MM.1S (cell line): ENCODE measurements around the gene CNTROB.

Source experiments
- DNase-seq: peaks from one replicate; pipeline ENCODE4 v3.0.0-alpha.2; 2015
- H2AFZ ChIP-seq: fragments of 300-600 bp; sonication (generic); 2 replicates; pipeline ENCODE4 v1.6.0; 2016; ENCODE audit warnings: antibody characterized with exemption, low read length
- H3F3A ChIP-seq: fragments of 300-600 bp; sonication (generic); 2 replicates; pipeline ENCODE4 v1.6.1; 2016; ENCODE audit warnings: mild to moderate bottlenecking, antibody characterized with exemption, low read length, moderate library complexity, mixed read lengths; ENCODE audit not compliant: insufficient read depth
- H3K27ac ChIP-seq: fragments of 300-600 bp; sonication (generic); 2 replicates; pipeline ENCODE4 v1.5.1; 2016; ENCODE audit warnings: mild to moderate bottlenecking, low read length
- H3K27me3 ChIP-seq: fragments of 300-600 bp; sonication (generic); replicated peaks from 2 replicates; pipeline ENCODE4 v1.6.0; 2016; ENCODE audit warnings: low read length; ENCODE audit not compliant: insufficient read depth
- H3K36me3 ChIP-seq: fragments of 300-600 bp; sonication (generic); replicated peaks from 2 replicates; pipeline ENCODE4 v1.6.1; 2016; ENCODE audit warnings: mild to moderate bottlenecking, low read length, mixed read lengths; ENCODE audit not compliant: insufficient read depth
- H3K4me1 ChIP-seq: fragments of 300-600 bp; sonication (generic); 2 replicates; pipeline ENCODE4 v1.6.1; 2016; ENCODE audit warnings: low read length, mixed read lengths
- H3K4me2 ChIP-seq: fragments of 300-600 bp; sonication (generic); 2 replicates; pipeline ENCODE4 v1.6.0; 2016; ENCODE audit warnings: low read depth, low read length
- H3K4me3 ChIP-seq: fragments of 300-600 bp; sonication (generic); 2 replicates; pipeline ENCODE4 v1.5.1; 2016; ENCODE audit warnings: low read length, mixed read lengths
- H3K79me2 ChIP-seq: fragments of 300-600 bp; sonication (generic); 2 replicates; pipeline ENCODE4 v1.6.1; 2016; ENCODE audit warnings: mixed run types, low read length, mixed read lengths
- H3K9ac ChIP-seq: fragments of 300-600 bp; sonication (generic); 2 replicates; pipeline ENCODE4 v1.6.1; 2016; ENCODE audit warnings: low read length, mixed read lengths
- H3K9me2 ChIP-seq: fragments of 300-600 bp; sonication (generic); replicated peaks from 2 replicates; pipeline ENCODE4 v1.6.1; 2016; ENCODE audit warnings: mild to moderate bottlenecking, low read length, mixed read lengths; ENCODE audit not compliant: insufficient read depth
- H3K9me3 ChIP-seq: fragments of 300-600 bp; sonication (generic); replicated peaks from 2 replicates; pipeline ENCODE4 v1.6.1; 2016; ENCODE audit warnings: mild to moderate bottlenecking, low read length, mixed read lengths; ENCODE audit not compliant: insufficient read depth
- H4K20me1 ChIP-seq: fragments of 300-600 bp; sonication (generic); 2 replicates; pipeline ENCODE4 v1.6.1; 2016; ENCODE audit warnings: mild to moderate bottlenecking, low read length, moderate library complexity, mixed read lengths; ENCODE audit not compliant: insufficient read depth
- EZH2 ChIP-seq: fragments of 300-600 bp; sonication (generic); optimal IDR thresholded peaks from 2 replicates; pipeline ENCODE3; 2017; ENCODE audit warnings: low read depth, mild to moderate bottlenecking, antibody characterized with exemption, low read length, mixed read lengths
- EZH2phosphoT487 ChIP-seq: fragments of 300-600 bp; sonication (generic); IDR thresholded peaks from 2 replicates; pipeline ENCODE4 v1.6.1; 2018; ENCODE audit warnings: antibody characterized with exemption, low read length
- TF ChIP-seq, protein P1 (sequence below): fragments of 300-600 bp; sonication (generic); IDR thresholded peaks from 2 replicates; pipeline ENCODE4 v1.5.1; 2016; ENCODE audit warnings: antibody characterized with exemption, low read length, mixed read lengths

CNTROB gene

GRCh38 chr17:7927596-7927995, 4.4 kb upstream of the CNTROB start:
- H3K4me2 ChIP-seq, result no peak overlapping the region
- no peak overlapping the region for H3K4me3 ChIP-seq
- H3F3A ChIP-seq, result no peaks in the 10 kb centered on the region
- H3K36me3 ChIP-seq, result no peaks in the 10 kb centered on the region
- DNase-seq, result no peak
- TF ChIP-seq, protein P1, sequence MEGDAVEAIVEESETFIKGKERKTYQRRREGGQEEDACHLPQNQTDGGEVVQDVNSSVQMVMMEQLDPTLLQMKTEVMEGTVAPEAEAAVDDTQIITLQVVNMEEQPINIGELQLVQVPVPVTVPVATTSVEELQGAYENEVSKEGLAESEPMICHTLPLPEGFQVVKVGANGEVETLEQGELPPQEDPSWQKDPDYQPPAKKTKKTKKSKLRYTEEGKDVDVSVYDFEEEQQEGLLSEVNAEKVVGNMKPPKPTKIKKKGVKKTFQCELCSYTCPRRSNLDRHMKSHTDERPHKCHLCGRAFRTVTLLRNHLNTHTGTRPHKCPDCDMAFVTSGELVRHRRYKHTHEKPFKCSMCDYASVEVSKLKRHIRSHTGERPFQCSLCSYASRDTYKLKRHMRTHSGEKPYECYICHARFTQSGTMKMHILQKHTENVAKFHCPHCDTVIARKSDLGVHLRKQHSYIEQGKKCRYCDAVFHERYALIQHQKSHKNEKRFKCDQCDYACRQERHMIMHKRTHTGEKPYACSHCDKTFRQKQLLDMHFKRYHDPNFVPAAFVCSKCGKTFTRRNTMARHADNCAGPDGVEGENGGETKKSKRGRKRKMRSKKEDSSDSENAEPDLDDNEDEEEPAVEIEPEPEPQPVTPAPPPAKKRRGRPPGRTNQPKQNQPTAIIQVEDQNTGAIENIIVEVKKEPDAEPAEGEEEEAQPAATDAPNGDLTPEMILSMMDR, result no peak
- no peak for TF ChIP-seq EZH2phosphoT487
- TF ChIP-seq EZH2, result no peak
- H3K27me3 ChIP-seq, result no peaks in the 10 kb centered on the region
- H3K9ac ChIP-seq, result no peak overlapping the region
- H3K27ac ChIP-seq, result no peak overlapping the region
- H3K79me2 ChIP-seq, result peaks cover 18% of the 10 kb centered on the region
- H3K4me1 ChIP-seq, result peaks cover 7% of the 10 kb centered on the region
- H2AFZ ChIP-seq, result no peak overlapping the region
- no peaks in the 10 kb centered on the region for H3K9me3 ChIP-seq
- H4K20me1 ChIP-seq, result no peaks in the 10 kb centered on the region
- no peaks in the 10 kb centered on the region for H3K9me2 ChIP-seq

DNA sequence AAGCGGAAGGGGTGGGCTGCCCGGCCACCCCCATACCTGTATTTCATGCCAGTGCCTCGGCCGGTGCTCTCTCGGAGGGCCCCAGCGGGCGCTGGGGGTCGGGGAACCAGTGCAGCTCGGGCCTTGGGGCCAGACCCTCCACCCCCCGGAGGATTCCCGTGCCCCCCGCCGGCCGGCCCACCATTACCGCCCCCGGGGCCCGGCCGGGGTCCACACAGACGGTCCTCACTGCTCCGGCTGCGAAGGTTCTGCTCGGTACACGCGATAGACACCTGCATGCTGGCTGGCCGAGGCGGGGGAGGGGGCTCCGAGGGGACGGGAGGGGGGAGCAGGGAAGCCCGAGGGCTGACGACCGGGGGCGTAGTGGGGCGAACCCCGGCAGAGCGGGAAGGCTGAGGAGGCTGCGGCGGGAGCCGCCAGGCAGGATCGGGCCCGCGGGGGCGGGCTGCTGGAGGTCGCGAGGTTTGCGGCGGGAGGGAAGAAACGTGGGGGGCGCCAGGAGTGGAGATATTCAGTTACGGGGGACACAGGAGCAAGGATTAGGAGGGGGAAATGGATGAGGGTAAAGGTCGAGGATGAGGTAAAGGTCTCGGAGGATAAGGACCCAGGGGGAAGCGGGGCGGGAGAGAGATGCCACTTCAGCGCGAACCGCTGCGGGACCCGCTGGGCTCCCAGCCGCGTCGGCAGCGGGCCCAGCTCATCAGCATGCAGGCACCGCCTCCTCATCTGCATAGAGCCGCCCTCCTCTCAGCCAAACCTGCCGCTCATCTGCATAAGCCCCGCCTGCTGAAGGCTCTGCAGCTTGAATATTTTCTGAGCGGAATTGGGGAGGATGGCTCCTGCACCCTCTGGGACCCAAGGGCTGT, 2.6 kb upstream of the CNTROB start, which contains the start of gene KCNAB3:
TSS of gene KCNAB3 (minus strand) at position 699 of the 866 bp plus-strand sequence. CDS start at position 278, 421 bp downstream.
- Histone ChIP-seq H3K4me1 (peaks cover 11% of the 10 kb centered on the region), H3F3A (no peaks in the 10 kb centered on the region), H3K9me3 (no peaks in the 10 kb centered on the region), H3K9me2 (no peaks in the 10 kb centered on the region), H4K20me1 (no peaks in the 10 kb centered on the region), H2AFZ (no peak within 1 kb of the TSS), H3K27ac (no peak within 1 kb of the TSS), H3K27me3 (no peaks in the 10 kb centered on the region), H3K4me2 (no peak within 1 kb of the TSS; the same call in 1 of the 2 replicates), H3K4me3 (no peak within 1 kb of the TSS), H3K9ac (no peak within 1 kb of the TSS), H3K79me2 (peaks cover 23% of the 10 kb centered on the region), H3K36me3 (no peaks in the 10 kb centered on the region)
- TF ChIP-seq EZH2phosphoT487, result no peak
- TF ChIP-seq, protein P1, result no peak
- TF ChIP-seq EZH2, result no peak
- no peak for DNase-seq

GRCh38 chr17:7930841-7931631, 970 bp upstream of the CNTROB start:
- H2AFZ ChIP-seq, result peak overlapping the region; percentile 66
- H3K9ac ChIP-seq, result peak overlapping the region; percentile 83
- DNase-seq, result no peak
- H3K79me2 ChIP-seq, result peaks cover 23% of the 10 kb centered on the region
- no peaks in the 10 kb centered on the region for H3K9me3 ChIP-seq
- H3K36me3 ChIP-seq, result no peaks in the 10 kb centered on the region
- no peaks in the 10 kb centered on the region for H3K9me2 ChIP-seq
- H3K4me3 ChIP-seq, result peak overlapping the region; percentile 93
- no peaks in the 10 kb centered on the region for H3F3A ChIP-seq
- H4K20me1 ChIP-seq, result no peaks in the 10 kb centered on the region
- peaks cover 11% of the 10 kb centered on the region for H3K4me1 ChIP-seq
- no peak overlapping the region for H3K27ac ChIP-seq
- peak overlapping the region; percentile 74 for H3K4me2 ChIP-seq
- TF ChIP-seq EZH2phosphoT487, result no peak
- TF ChIP-seq, protein P1, result no peak
- no peak for TF ChIP-seq EZH2
- no peaks in the 10 kb centered on the region for H3K27me3 ChIP-seq
